Measurements from ENCODE around the gene CLDN2.
A peak's percentile ranks its signal among the peaks of the same experiment; 100 is the strongest.
"Not testable (repeated sequence)": the region's sequence is repeated elsewhere in the genome, so short reads cannot be mapped to it uniquely, and the experiment has no call there.

Gene CLDN2, protein sequence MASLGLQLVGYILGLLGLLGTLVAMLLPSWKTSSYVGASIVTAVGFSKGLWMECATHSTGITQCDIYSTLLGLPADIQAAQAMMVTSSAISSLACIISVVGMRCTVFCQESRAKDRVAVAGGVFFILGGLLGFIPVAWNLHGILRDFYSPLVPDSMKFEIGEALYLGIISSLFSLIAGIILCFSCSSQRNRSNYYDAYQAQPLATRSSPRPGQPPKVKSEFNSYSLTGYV

GRCh38 chrX:106919932-106920452, at the start of gene CLDN2:
TSS of gene CLDN2 (plus strand) at chrX:106920402. CDS start at chrX:106928229, 7,827 bp downstream.
- DNase-seq (ENCODE audit: low read depth), result no peak

- not testable (repeated sequence) for DNase-seq (ENCODE audit: low read depth)
Measured at GRCh38 chrX:106872796-106873195, 47.4 kb upstream of the CLDN2 start.

DNA sequence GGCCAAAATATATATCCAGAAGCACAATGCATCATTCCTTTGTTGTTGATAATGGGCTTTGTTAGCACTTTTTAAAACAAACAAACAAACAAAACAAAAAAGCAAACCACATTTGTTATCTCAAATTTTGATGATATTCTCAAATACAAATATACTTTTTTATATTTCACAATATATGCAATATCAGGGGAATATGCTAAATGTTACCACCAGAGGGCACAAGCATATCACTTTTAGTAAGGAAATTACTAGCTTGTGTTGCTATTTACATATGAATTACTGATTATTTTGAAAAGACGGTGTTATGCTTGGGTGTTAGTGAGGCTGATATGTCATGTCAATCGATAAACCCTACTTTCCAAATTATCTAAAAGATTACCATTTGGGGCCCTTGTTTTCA, 46.1 kb upstream of the CLDN2 start:
- no peak for DNase-seq (ENCODE audit: low read depth)

- no peak for DNase-seq (ENCODE audit: low read depth)
Measured at GRCh38 chrX:106875151-106875550, 45.1 kb upstream of the CLDN2 start.

- DNase-seq (ENCODE audit: low read depth), result no peak
Measured at GRCh38 chrX:106889468-106889867, 30.7 kb upstream of the CLDN2 start.

DNA sequence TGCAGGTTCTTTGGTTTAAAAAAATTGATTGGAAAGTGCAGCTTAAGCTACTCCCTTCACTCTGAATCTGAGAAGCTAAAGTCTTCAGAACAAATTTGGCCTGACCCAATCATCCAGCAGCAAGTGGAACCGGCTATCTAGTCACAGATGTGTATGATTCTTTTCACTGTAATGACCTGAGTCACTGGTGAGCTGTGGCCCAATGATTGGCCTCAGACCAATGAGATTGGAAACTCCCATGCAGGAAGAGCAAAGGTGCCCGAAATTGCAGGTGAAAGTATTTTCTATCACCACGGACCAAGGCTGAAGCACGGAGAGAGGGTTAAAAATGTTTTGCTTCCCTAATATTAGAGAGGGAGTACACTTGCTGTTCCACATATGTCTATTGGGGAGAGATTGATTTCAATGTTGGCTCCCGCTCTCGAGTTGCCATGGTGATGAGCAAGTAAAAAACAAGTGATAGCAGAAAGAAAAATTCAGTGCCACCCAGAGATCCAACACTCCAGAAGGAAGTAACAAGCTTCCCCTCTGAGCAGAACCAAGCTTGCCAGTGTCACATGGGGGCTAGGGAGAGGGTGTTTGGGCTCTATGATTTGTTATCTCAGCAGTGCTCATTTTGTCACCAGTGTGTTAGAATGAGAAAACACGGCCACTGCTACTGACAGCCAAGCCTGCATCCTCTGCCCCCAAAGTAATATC, 28.3 kb upstream of the CLDN2 start:
- no peak for DNase-seq (ENCODE audit: low read depth)

DNA sequence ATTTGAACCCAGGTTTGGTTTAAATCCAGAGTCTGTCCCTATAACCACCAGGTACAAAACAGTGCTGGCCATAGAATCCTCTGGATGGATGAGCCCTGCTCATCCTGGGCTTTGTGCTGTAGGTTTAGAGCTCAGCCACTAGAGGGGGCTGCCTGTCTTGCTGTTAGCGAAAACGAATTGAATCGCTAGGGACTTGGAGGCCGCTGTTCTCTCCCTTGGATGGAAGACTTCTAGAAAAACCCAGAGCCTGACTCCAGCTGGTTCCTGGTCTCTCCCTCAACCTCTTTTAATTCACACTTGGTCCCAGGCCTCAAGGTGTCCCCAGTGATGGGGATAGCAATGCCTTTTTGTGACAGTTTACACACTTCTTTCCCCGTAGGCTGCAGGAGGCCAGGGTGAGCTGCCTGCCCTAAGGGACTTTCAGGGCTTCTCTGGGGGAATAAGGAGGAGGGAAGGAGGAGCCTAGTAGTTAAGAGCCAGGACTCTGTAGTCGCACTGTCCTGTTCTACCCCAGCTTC, 25.8 kb upstream of the CLDN2 start:
- DNase-seq (ENCODE audit: low read depth), result peak; percentile 28

- DNase-seq (ENCODE audit: low read depth), result no peak
Measured at GRCh38 chrX:106894978-106895452, 25.2 kb upstream of the CLDN2 start.

- no peak for DNase-seq (ENCODE audit: low read depth)
Measured at GRCh38 chrX:106897259-106897658, 22.9 kb upstream of the CLDN2 start.

DNA sequence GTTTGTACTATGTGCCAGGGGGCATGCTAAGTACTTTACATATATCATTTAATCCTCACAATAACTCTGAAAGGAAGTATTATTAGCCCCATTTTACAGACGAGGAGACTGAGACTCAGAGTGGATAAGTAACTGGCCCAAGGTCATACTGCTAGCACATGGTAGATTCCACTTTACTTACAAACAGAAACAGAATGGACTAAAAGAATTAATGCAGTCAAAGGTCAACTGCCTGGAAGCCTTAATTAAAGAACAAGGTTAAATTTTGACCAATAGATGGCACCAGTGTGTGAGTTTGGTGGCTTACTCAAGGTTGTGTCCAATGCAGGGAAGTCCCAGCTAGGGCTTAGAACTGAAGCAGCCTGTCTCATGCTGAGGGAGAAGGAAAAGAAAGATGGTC, 21.7 kb upstream of the CLDN2 start:
- DNase-seq (ENCODE audit: low read depth), result no peak

DNA sequence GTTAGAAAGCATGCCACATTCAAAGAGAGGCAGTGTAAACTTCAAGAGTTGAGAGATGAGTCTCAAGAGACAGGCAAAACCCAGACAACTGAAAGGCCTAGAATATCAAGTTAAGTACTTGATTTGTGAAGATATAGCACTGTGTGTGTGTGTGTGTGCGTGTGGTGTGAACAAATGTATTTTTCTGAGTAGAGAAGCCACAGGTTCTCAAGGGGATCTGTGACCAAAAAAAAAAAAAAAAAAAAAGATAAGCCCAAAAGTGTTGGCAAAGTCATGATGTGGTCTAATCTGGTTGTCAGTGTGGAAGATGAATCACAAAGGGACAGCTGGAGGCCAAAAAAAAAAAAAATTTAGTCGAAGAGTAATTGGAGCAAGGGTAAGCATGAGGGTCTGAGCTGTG, 20.9 kb upstream of the CLDN2 start:
- DNase-seq (ENCODE audit: low read depth), result no peak

DNA sequence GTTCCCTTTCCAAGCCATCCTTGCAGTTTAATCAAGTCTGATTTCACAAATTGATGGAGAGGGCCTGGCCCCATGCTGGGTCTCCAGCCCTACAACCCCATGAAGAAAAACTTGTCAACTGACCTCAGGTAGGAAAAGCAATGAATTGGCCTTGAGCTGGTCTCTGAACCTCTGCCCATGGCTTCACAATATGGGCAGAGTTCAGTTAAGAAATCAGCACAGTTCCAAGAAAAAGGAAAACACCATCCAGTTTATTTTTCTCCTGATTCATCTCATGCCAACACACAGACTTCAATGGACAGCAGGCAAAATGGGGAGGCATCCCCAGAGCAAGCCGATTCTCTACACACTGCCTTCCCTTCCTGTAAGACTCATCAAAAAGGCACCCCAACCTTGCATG, 20.4 kb upstream of the CLDN2 start:
- DNase-seq (ENCODE audit: low read depth), result no peak

- DNase-seq (ENCODE audit: low read depth), result no peak
Measured at GRCh38 chrX:106901341-106901740, 18.9 kb upstream of the CLDN2 start.

DNA sequence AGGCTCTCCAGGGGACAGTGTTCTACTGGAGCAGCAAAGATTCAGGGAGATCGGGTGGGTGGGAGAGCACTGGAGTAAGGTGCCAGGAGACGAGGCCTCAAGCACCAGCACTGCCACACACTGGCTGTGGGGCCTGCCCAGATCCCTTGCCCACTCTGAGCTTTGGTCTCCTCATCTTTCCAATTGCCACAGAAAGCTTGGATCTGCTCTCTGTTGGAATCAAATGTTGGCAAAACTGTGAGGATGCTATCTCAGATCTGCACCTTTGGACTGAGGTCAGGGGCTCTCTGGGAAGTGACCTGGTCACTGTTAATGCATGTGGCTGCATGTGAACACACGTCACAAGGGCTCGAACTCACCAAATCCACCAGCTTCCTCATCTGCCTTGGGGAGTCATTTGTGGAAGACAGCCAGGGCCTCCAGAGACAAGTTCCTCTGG, 18.4 kb upstream of the CLDN2 start:
- no peak for DNase-seq (ENCODE audit: low read depth)

DNA sequence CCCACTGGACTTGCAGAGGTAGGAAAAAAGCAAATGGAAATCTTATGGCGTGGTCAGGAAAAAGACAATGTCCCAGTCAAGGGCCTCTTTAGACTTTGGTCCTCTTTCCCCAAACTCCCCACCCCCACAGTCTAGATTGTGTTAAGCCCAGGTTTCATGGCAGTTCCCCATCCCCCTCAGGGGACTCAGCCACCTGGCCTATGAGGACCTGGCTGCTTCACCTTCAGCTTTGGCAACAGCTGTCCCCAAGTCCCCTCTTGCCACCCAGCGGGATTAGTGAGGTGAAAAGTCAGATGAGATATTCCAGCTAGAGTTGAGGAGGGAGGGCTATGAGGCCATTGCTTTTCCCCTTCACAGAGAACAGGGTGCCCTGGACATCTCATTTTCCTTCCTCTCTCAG, 17.5 kb upstream of the CLDN2 start:
- no peak for DNase-seq (ENCODE audit: low read depth)

- DNase-seq (ENCODE audit: low read depth), result no peak
Measured at GRCh38 chrX:106903291-106903824, 16.8 kb upstream of the CLDN2 start, which contains the start of gene RIPPLY1. TSS of gene RIPPLY1 (minus strand) at chrX:106903341. CDS start at chrX:106903287, 54 bp downstream.

GRCh38 chrX:106903856-106904528, 16.2 kb upstream of the CLDN2 start:
- DNase-seq (ENCODE audit: low read depth), result no peak

- DNase-seq (ENCODE audit: low read depth), result no peak
Measured at GRCh38 chrX:106905064-106905708, 15.0 kb upstream of the CLDN2 start.

- no peak for DNase-seq (ENCODE audit: low read depth)
Measured at GRCh38 chrX:106906361-106906760, 13.8 kb upstream of the CLDN2 start.

- no peak for DNase-seq (ENCODE audit: low read depth)
Measured at GRCh38 chrX:106912864-106913263, 7.3 kb upstream of the CLDN2 start.

DNA sequence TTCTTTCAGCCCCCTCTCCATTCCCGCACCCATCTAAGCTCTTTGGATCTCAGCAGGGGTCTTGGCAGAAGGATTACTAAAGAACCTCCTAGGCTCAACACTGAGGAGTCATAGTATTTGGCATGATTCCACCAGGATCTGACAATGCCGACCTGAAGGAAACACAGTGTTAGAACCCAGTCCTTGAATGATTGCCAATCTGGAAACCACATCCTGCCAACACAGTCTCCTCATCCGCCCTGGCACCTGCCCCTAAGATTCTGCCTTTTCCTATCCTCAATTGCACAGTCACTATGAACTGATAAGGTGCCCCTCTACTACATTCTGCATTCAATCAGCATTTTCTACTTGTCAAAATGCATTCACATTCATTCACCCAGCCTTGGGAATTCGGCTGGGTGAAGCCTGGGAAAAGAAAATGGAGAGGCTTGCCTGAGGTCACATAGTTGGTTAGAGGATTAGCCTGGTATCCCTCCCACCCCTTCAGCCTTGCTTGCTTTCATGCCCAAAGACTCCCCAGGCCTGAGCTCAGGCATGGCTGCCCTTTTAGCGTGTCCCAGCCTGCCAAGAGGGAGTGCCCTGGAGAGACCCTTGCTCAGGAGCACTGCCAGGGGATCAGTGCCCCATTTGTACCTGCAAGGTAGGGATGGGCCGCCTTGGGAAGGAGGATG, 2.2 kb upstream of the CLDN2 start:
- DNase-seq (ENCODE audit: low read depth), result no peak

Measured in stimulated activated CD8-positive, alpha-beta memory T cell treated with anti-CD3 and anti-CD28 coated beads, Interleukin-4, amount 100 ng/mL, for 24 hours (primary cell).